WTC11 (cell line): ENCODE results near the gene OR51I2. TPM values are rescaled to one million over a fixed set of nuclear protein-coding genes. Genes with fewer than 3 reads are reported as not detected.

Experiments
- ATAC-seq: fragments of 200-7000 bp; cut with Tn5 transposase; 2 replicates; pipeline ENCODE4 v1.10.0; 2021; ENCODE audit warnings: mild to moderate bottlenecking, moderate library complexity
- CTCF ChIA-PET: fragments of 300-600 bp; sonication (Branson Sonifier 250); formaldehyde crosslinking; loops from one replicate; lab custom pipeline; 2021; ENCODE audit warnings: antibody characterized with exemption; lab: Charles Lee
- POLR2A ChIA-PET: fragments of 350-600 bp; sonication (Branson Sonifier 250); formaldehyde crosslinking; loops from one replicate; lab custom pipeline; 2021; ENCODE audit warnings: antibody characterized with exemption; lab: Charles Lee
- DNase-seq: peaks from one replicate; pipeline ENCODE4 v3.0.0; 2021; ENCODE audit warnings: low spot score
- H3K27ac Mint-ChIP-seq: 2 replicates; pipeline ENCODE4 v1.8.0; 2021; ENCODE audit warnings: mixed read lengths
- H3K27me3 Mint-ChIP-seq: 2 replicates; pipeline ENCODE4 v1.8.0; 2021; ENCODE audit warnings: low read depth, mild to moderate bottlenecking, moderate library complexity, mixed read lengths
- H3K36me3 Mint-ChIP-seq: 2 replicates; pipeline ENCODE4 v1.8.0; 2021; ENCODE audit warnings: mixed read lengths
- H3K4me1 Mint-ChIP-seq: 2 replicates; pipeline ENCODE4 v1.8.0; 2022; ENCODE audit warnings: mixed read lengths
- H3K4me3 Mint-ChIP-seq: 2 replicates; pipeline ENCODE4 v1.8.0; 2021; ENCODE audit warnings: mild to moderate bottlenecking, moderate library complexity, mixed read lengths
- H3K9me3 Mint-ChIP-seq: 2 replicates; pipeline ENCODE4 v1.8.0; 2021; ENCODE audit warnings: mixed read lengths
- AFF4 ChIP-seq: sonication (generic); formaldehyde crosslinking; IDR thresholded peaks from 2 replicates; pipeline ENCODE4 v1.8.1; 2023; ENCODE audit warnings: mild to moderate bottlenecking, missing genetic modification reagents, borderline replicate concordance
- ATF3 ChIP-seq: sonication (generic); formaldehyde crosslinking; conservative IDR thresholded peaks from 2 replicates; pipeline ENCODE4 v1.8.1; 2022; ENCODE audit warnings: mild to moderate bottlenecking, missing genetic modification reagents
- CBFB ChIP-seq: sonication (generic); formaldehyde crosslinking; IDR thresholded peaks from 2 replicates; pipeline ENCODE4 v1.8.1; 2022; ENCODE audit warnings: mild to moderate bottlenecking, low read depth, missing genetic modification reagents
- ETV6 ChIP-seq: sonication (generic); formaldehyde crosslinking; IDR thresholded peaks from 2 replicates; pipeline ENCODE4 v1.8.1; 2022; ENCODE audit warnings: mild to moderate bottlenecking, missing genetic modification reagents
- GTF2I ChIP-seq: fragments of 250-450 bp; sonication (Bioruptor Pico); conservative IDR thresholded peaks from 2 replicates; pipeline ENCODE4 v1.4.0; 2021; ENCODE audit warnings: mild to moderate bottlenecking
- HMGXB4 ChIP-seq: sonication (generic); formaldehyde crosslinking; IDR thresholded peaks from 2 replicates; pipeline ENCODE4 v1.8.1; 2023; ENCODE audit warnings: mild to moderate bottlenecking, moderate library complexity, missing genetic modification reagents
- NR1H2 ChIP-seq: sonication (generic); formaldehyde crosslinking; IDR thresholded peaks from 2 replicates; pipeline ENCODE4 v1.9.0; 2021; ENCODE audit warnings: mild to moderate bottlenecking, moderate library complexity, missing genetic modification reagents
- PRDM15 ChIP-seq: sonication (generic); formaldehyde crosslinking; IDR thresholded peaks from 2 replicates; pipeline ENCODE4 v1.8.0; 2022; ENCODE audit warnings: missing genetic modification reagents
- PREB ChIP-seq: sonication (generic); formaldehyde crosslinking; IDR thresholded peaks from 2 replicates; pipeline ENCODE4 v1.8.1; 2022; ENCODE audit warnings: mild to moderate bottlenecking, missing genetic modification reagents, moderate library complexity, borderline replicate concordance
- SP1 ChIP-seq: sonication (generic); formaldehyde crosslinking; conservative IDR thresholded peaks from 2 replicates; pipeline ENCODE4 v1.8.1; 2022; ENCODE audit warnings: missing genetic modification reagents
- USF1 ChIP-seq: sonication (generic); formaldehyde crosslinking; IDR thresholded peaks from 2 replicates; pipeline ENCODE4 v1.8.0; 2022; ENCODE audit warnings: mild to moderate bottlenecking, missing genetic modification reagents
- ZBTB21 ChIP-seq: sonication (generic); formaldehyde crosslinking; IDR thresholded peaks from 2 replicates; pipeline ENCODE4 v1.8.1; 2023; ENCODE audit warnings: mild to moderate bottlenecking, missing genetic modification reagents, borderline replicate concordance
- ZMAT4 ChIP-seq: fragments of 250-450 bp; sonication (Bioruptor Pico); IDR thresholded peaks from 2 replicates; pipeline ENCODE4 v1.9.0; 2021; ENCODE audit warnings: mild to moderate bottlenecking
- ZNF263 ChIP-seq: sonication (generic); formaldehyde crosslinking; IDR thresholded peaks from 2 replicates; pipeline ENCODE4 v1.8.1; 2022; ENCODE audit warnings: low read depth, mild to moderate bottlenecking, moderate library complexity, missing genetic modification reagents
- ZNF425 ChIP-seq: fragments of 250-450 bp; sonication (Bioruptor Pico); conservative IDR thresholded peaks from 2 replicates; pipeline ENCODE4 v1.9.0; 2021; ENCODE audit warnings: mild to moderate bottlenecking
- total RNA-seq: library from RNA; stranded (reverse); gene quantifications from 3 replicates; pipeline ENCODE4 v1.2.3, GENCODE V29; 2021

The OR51I2 gene
- total RNA-seq, 1 experiment from 2014 or later, result not detected

GRCh38 chr11:5420993-5421392 is 28.1 kb upstream of the OR51I2 start:
- DNase-seq, result no peak
- ChIA-PET CTCF (no interaction called here), POLR2A (no interaction called here)
- H3K9me3 Mint-ChIP-seq, result peaks cover 21% of the 10 kb centered on the region
- H3K27ac Mint-ChIP-seq, result no peak overlapping the region
- H3K4me3 Mint-ChIP-seq, result no peak overlapping the region
- H3K27me3 Mint-ChIP-seq, result no peaks in the 10 kb centered on the region
- H3K4me1 Mint-ChIP-seq, result no peaks in the 10 kb centered on the region
- TF ChIP-seq ZMAT4 (CRISPR knock-in tag) (no peak), PRDM15 (CRISPR knock-in tag) (no peak), CBFB (CRISPR knock-in tag) (no peak), ZNF263 (CRISPR knock-in tag) (no peak), ZNF425 (CRISPR knock-in tag) (no peak), HMGXB4 (CRISPR knock-in tag) (no peak), ATF3 (CRISPR knock-in tag) (no peak), NR1H2 (no peak)
- H3K36me3 Mint-ChIP-seq, result no peaks in the 10 kb centered on the region
- peak; percentile 83 for ATAC-seq

- POLR2A ChIA-PET, result no interaction called here
- ATAC-seq, result no peak
These were observed 27.3 kb upstream of the OR51I2 start, which contains the start of gene OR51Q1 for GRCh38 chr11:5421811-5422210. Gene OR51Q1, plus strand, starts transcription at chr11:5422111. Its CDS starts 90 bp downstream, at chr11:5422201.

More at GRCh38 chr11:5421811-5422210, 27.3 kb upstream of the OR51I2 start, which contains the start of gene OR51Q1:
- H3K9me3 Mint-ChIP-seq, result peaks cover 21% of the 10 kb centered on the region
- no peak for DNase-seq
- TF ChIP-seq ZBTB21 (CRISPR knock-in tag), result no peak
- no peak for TF ChIP-seq AFF4 (CRISPR knock-in tag)
- no peak for TF ChIP-seq ETV6 (CRISPR knock-in tag)
- TF ChIP-seq GTF2I (CRISPR knock-in tag), result no peak
- TF ChIP-seq SP1 (CRISPR knock-in tag), result no peak
- TF ChIP-seq PREB (CRISPR knock-in tag), result no peak
- TF ChIP-seq USF1, result no peak
- no peaks in the 10 kb centered on the region for H3K36me3 Mint-ChIP-seq
- CTCF ChIA-PET, result no interaction called here
- H3K4me3 Mint-ChIP-seq, result no peak within 1 kb of the TSS
- no peak within 1 kb of the TSS for H3K27ac Mint-ChIP-seq
- H3K27me3 Mint-ChIP-seq, result no peaks in the 10 kb centered on the region
- no peaks in the 10 kb centered on the region for H3K4me1 Mint-ChIP-seq
